ENCODE data around the gene XYLT1. TPM values are rescaled to one million over a fixed set of nuclear protein-coding genes. Genes with fewer than 3 reads are reported as not detected.

XYLT1 gene
- total and polyA plus RNA-seq, 2 of the 4 experiments (the other 2 are of a cell fraction) = 9.0 to 12.7 TPM

DNA sequence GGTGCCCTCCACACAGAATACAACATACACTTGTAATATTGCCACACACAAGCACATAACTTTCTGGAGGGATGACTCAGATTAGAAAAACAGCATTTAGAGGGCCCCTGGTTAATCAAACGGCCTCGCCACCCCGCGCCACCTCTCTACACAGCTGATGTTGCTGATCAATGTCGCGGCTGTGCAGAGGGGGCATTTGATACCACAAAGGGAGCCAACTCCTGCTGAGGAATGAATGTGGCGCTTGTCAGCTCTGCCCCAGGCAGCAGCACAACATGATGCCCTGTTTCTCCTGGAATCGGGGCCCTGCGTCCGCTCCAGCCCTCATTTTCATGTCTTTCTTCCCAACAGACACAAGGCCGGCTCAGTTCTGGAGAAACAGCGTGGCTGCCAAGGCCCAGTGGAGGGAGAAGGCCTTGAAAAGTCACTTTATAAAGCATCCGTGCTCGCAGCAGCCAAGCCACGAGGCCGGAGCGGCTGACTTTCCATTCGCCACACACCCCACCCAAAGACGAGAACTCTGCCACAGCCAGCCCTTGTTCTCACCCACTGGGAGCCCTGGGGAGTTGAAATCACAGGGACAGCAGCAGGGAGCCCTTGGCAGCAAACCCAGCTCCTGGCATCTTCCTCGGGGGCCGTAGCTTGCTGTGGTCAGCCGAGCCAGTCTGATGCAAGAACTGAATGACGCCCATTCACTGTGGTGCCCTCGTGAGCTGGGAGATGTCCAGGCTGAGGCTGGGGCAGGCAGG is 65.6 kb downstream of the XYLT1 start:
- Histone ChIP-seq H4K8ac (ENCODE audit: low read depth in 2 of 2, low read length in 2 of 2) (peak overlapping the region in 1 of 2 experiments; percentile 17; a peak in 2 of 4 replicates), H2AK9ac (replicated peaks; ENCODE audit: low read depth, low read length, poor library complexity) (peak overlapping the region; percentile 44), H4K91ac (ENCODE audit: insufficient read depth, low read depth, low read length) (peak overlapping the region; percentile 17), H3K56ac (ENCODE audit: extremely low read depth, insufficient read depth, low read length) (no peak overlapping the region), H2BK120ac (ENCODE audit: low read depth, low read length) (peak overlapping the region; percentile 32), H3K36me3 (ENCODE audit: control insufficient read depth, insufficient read depth, low read length) (no peaks in the 10 kb centered on the region), H3K23ac (ENCODE audit: low read depth, low read length) (peak overlapping the region; percentile 0; the same call in 1 of the 2 replicates), H4K5ac (ENCODE audit: low read depth, low read length) (no peak overlapping the region; the same call in 1 of the 2 replicates), H2AK5ac (ENCODE audit: low read depth, low read length) (no peak overlapping the region), H2AFZ (replicated peaks; ENCODE audit: low read length, poor library complexity) (peak overlapping the region; percentile 76), H3K27ac (ENCODE audit: insufficient read depth, low read length) (peak overlapping the region; percentile 6; the same call in 1 of the 2 replicates), H3K27me3 (ENCODE audit: control insufficient read depth, insufficient read depth, low read length) (no peaks in the 10 kb centered on the region), H4K20me1 (ENCODE audit: insufficient read depth, low read length) (peaks cover 15% of the 10 kb centered on the region; the same call in 1 of the 2 replicates), H3K4me2 (ENCODE audit: low read depth, low read length) (no peak overlapping the region), H3K4ac (ENCODE audit: low read depth, low read length) (peak overlapping the region; percentile 62; the same call in 1 of the 2 replicates), H3K79me1 (ENCODE audit: low read depth in 1 of 2, low read length in 2 of 2) (peaks cover 8 to 38% of the 10 kb centered on the region in 2 experiments; a peak in 3 of 4 replicates), H3K9me1 (ENCODE audit: insufficient read depth, low read length) (peaks cover 3% of the 10 kb centered on the region; the same call in 1 of the 2 replicates), H2BK15ac (ENCODE audit: low read depth, low read length) (no peak overlapping the region), H3K18ac (ENCODE audit: low read depth, low read length) (no peak overlapping the region), H3K9me3 (ENCODE audit: control insufficient read depth, insufficient read depth, low read length) (no peaks in the 10 kb centered on the region), H2BK20ac (ENCODE audit: low read depth, low read length) (no peak overlapping the region), H3K4me1 (ENCODE audit: control insufficient read depth, insufficient read depth, low read length) (peaks cover 12% of the 10 kb centered on the region), H2BK5ac (ENCODE audit: low read depth, low read length, poor library complexity, severe bottlenecking) (no peak overlapping the region), H3K9ac (ENCODE audit: low read depth, low read length) (no peak overlapping the region), H3K4me3 (ENCODE audit: insufficient read depth, low read depth, low read length) (no peak overlapping the region), H3K14ac (replicated peaks; ENCODE audit: low read depth, low read length) (0 out of 2 replicates have a peak overlapping the region, but pooled peaks have one; percentile 37)
- ChIA-PET POLR2A (ENCODE audit: unreplicated experiment) (no interaction called here), CTCF (interaction anchor here (1.0 kb wide), 1 partner anchor 63 kb away, joined by 3 read pairs; no protein-coding TSS in a partner anchor)
- in situ Hi-C loops (cut with MboI; ENCODE audit: low sequenced_read_pairs) = no loop called here
- dilution Hi-C loops (cut with HindIII; ENCODE audit: low sequenced_read_pairs, unreplicated experiment) = no loop called here
- TF ChIP-seq, protein P1, sequence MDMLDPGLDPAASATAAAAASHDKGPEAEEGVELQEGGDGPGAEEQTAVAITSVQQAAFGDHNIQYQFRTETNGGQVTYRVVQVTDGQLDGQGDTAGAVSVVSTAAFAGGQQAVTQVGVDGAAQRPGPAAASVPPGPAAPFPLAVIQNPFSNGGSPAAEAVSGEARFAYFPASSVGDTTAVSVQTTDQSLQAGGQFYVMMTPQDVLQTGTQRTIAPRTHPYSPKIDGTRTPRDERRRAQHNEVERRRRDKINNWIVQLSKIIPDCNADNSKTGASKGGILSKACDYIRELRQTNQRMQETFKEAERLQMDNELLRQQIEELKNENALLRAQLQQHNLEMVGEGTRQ (IDR thresholded peaks at IDR 0.05; ENCODE audit: low read depth, low read length) = no peak
- TF ChIP-seq MAFK (IDR thresholded peaks at IDR 0.05; ENCODE audit: low read depth, low read length) (no peak), NFE2L2 (IDR thresholded peaks at IDR 0.05; ENCODE audit: low read depth, low read length) (no peak), CEBPB (IDR thresholded peaks at IDR 0.05; ENCODE audit: low read depth, low read length) (peak; percentile 72), MAZ (IDR thresholded peaks at IDR 0.05; ENCODE audit: borderline replicate concordance, low read depth, low read length) (peak; percentile 18; the same call in 1 of the 2 replicates), BHLHE40 (IDR thresholded peaks at IDR 0.05; ENCODE audit: low read depth, low read length) (no peak), RFX5 (IDR thresholded peaks at IDR 0.05; ENCODE audit: low read depth, low read length) (no peak), RAD21 (IDR thresholded peaks at IDR 0.05; ENCODE audit: low read length) (no peak)
- TF ChIP-seq, protein P2, sequence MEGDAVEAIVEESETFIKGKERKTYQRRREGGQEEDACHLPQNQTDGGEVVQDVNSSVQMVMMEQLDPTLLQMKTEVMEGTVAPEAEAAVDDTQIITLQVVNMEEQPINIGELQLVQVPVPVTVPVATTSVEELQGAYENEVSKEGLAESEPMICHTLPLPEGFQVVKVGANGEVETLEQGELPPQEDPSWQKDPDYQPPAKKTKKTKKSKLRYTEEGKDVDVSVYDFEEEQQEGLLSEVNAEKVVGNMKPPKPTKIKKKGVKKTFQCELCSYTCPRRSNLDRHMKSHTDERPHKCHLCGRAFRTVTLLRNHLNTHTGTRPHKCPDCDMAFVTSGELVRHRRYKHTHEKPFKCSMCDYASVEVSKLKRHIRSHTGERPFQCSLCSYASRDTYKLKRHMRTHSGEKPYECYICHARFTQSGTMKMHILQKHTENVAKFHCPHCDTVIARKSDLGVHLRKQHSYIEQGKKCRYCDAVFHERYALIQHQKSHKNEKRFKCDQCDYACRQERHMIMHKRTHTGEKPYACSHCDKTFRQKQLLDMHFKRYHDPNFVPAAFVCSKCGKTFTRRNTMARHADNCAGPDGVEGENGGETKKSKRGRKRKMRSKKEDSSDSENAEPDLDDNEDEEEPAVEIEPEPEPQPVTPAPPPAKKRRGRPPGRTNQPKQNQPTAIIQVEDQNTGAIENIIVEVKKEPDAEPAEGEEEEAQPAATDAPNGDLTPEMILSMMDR (conservative IDR thresholded peaks at IDR 0.05; ENCODE audit: low read depth, low read length) = no peak
- BruUV-seq (replicated peaks) = no TSS peak
- ATAC-seq (ENCODE audit: low read depth) (peak; percentile 40), DNase-seq (peak; percentile 49)
- intact Hi-C loops (cut with micrococcal nuclease) = no loop called here
- WGBS, 2 experiments (ENCODE audit: extremely low coverage in 2 of 2, insufficient read length in 1 of 2) = 47% methylated on average over 4 of the region's 24 CpGs; no CpG with 5 or more reads in 1 of the 2 experiments
